GM10266 (cell line): ENCODE results near the gene UXS1.

Experiments used
- DNase-seq: peaks from one replicate; pipeline ENCODE4 v3.0.0; 2012; ENCODE audit errors: extremely low spot score
- TF ChIP-seq, protein P1 (sequence below): IDR thresholded peaks from 2 replicates; pipeline ENCODE4 v1.5.1; 2012; ENCODE audit warnings: mild to moderate bottlenecking, low read depth; ENCODE audit not compliant: control insufficient read depth, insufficient read depth; ENCODE audit errors: missing control alignments

Gene UXS1

DNA sequence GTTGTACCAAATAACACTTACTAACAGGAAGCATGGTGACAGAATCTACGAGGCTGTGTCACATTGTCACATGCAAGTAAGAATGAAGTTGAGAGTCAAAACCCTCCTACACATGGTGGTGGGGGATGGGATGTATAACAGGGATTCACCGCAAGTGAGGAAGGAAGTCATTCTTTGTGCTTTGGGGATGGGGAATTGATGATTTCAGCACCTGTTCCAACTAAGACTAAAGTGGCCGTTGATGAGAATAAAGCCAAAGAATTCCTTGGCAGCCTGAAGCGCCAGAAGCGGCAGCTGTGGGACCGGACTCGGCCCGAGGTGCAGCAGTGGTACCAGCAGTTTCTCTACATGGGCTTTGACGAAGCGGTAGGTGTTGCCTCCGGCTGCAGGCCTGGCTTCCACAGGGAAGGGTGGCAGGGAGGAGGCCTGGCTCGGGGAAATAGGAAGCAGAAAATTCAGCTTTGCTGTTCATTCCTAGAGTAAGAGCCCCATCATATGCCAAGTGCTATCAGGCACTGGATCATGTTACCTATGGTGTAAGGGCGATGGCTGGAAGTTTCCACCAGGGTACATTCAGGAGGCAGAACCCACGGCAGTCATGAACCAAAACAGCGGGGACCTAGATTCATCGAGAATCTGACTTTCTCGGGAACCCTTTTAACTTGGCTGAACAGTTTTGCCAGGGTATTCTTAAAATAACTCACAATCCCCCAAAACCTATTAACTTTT, 120.3 kb downstream of the UXS1 start:
- TF ChIP-seq, protein P1, sequence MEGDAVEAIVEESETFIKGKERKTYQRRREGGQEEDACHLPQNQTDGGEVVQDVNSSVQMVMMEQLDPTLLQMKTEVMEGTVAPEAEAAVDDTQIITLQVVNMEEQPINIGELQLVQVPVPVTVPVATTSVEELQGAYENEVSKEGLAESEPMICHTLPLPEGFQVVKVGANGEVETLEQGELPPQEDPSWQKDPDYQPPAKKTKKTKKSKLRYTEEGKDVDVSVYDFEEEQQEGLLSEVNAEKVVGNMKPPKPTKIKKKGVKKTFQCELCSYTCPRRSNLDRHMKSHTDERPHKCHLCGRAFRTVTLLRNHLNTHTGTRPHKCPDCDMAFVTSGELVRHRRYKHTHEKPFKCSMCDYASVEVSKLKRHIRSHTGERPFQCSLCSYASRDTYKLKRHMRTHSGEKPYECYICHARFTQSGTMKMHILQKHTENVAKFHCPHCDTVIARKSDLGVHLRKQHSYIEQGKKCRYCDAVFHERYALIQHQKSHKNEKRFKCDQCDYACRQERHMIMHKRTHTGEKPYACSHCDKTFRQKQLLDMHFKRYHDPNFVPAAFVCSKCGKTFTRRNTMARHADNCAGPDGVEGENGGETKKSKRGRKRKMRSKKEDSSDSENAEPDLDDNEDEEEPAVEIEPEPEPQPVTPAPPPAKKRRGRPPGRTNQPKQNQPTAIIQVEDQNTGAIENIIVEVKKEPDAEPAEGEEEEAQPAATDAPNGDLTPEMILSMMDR: no peak
- DNase-seq: no peak

GRCh38 chr2:106070181-106070580, 123.9 kb downstream of the UXS1 start:
- DNase-seq: no peak
- TF ChIP-seq, protein P1: no peak

GRCh38 chr2:106068451-106068850, 125.7 kb downstream of the UXS1 start:
- TF ChIP-seq, protein P1: no peak
- no peak for DNase-seq

- DNase-seq: no peak
- TF ChIP-seq, protein P1: no peak
Observed at GRCh38 chr2:106065983-106066820, 127.9 kb downstream of the UXS1 start.

- TF ChIP-seq, protein P1: no peak
- no peak for DNase-seq
Observed at GRCh38 chr2:106065268-106065982, 128.7 kb downstream of the UXS1 start.

DNA sequence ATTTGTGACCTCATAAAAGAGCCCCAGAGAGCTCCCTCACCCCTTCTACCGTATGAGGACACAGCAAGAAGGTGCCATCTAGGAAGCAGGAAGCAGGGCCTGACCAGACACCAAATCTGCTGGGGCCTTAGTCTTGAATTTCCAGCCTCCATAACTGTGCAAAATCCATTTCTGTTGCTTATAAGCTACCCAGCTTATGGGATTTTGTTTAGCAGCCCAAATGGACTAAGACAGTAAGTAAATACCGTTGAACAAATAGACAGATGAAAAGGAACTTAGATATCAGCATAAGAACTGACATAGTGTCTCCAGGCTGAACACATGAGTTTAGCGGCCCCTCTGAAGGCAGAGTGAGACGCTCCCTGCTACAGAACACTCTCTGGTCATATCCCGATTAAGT, 130.9 kb downstream of the UXS1 start:
- TF ChIP-seq, protein P1: no peak
- no peak for DNase-seq
